B cell (primary cell): ENCODE measurements around the gene MYL10. TPM values are rescaled to one million over a fixed set of nuclear protein-coding genes. Genes with fewer than 3 reads are reported as not detected.

Experiments used
- ATAC-seq: fragments of 200-7000 bp; cut with Tn5 transposase; one replicate; pipeline ENCODE4 v1.10.0; 2021; ENCODE audit warnings: low read depth, mild to moderate bottlenecking, moderate number of reproducible peaks, moderate library complexity
- CTCF ChIA-PET: fragments of 350-600 bp; sonication (Branson Sonifier 250); formaldehyde crosslinking; loops from one replicate; lab custom pipeline; 2021; ENCODE audit warnings: antibody characterized with exemption, inconsistent platforms; lab: Charles Lee
- POLR2A ChIA-PET: fragments of 350-600 bp; sonication (Branson Sonifier 250); formaldehyde crosslinking; loops from one replicate; lab custom pipeline; 2021; ENCODE audit warnings: antibody characterized with exemption; lab: Charles Lee
- DNase-seq: peaks from one replicate; pipeline ENCODE4 v3.0.0; 2013
- H2AFZ ChIP-seq: 2 replicates; pipeline ENCODE4 v1.6.1; 2012; ENCODE audit warnings: mild to moderate bottlenecking, low read depth, low read length; ENCODE audit not compliant: insufficient read depth, poor library complexity, severe bottlenecking
- H3K27ac ChIP-seq, 2 donors: 1 replicate in 1 of 2; 2 replicates in 1 of 2; pipeline ENCODE4 v1.5.1; 2012 to 2013; ENCODE audit warnings: low read length in 2 of 2, mild to moderate bottlenecking in 2 of 2, moderate library complexity in 1 of 2
- H3K27me3 ChIP-seq, 4 experiments: fragments of 200-600 bp in 1 of 4; sonication (generic) in 1 of 4; replicated peaks in 1 of 4; 1 replicate in 2 of 4; 2 replicates in 2 of 4; pipeline versions ENCODE4 v1.6.1 to v1.7.0; 2013 to 2016; ENCODE audit warnings: low read length in 3 of 4, mild to moderate bottlenecking in 2 of 4, mixed read lengths in 1 of 4, moderate library complexity in 1 of 4; ENCODE audit not compliant: insufficient read depth in 4 of 4, control insufficient read depth in 3 of 4; ENCODE audit errors: control extremely low read depth in 1 of 4
- H3K36me3 ChIP-seq, 2 experiments: replicated peaks in 1 of 2; 1 replicate in 1 of 2; 2 replicates in 1 of 2; pipeline versions ENCODE4 v1.6.1 to v1.7.1; 2013; ENCODE audit warnings: low read length in 1 of 2; ENCODE audit not compliant: insufficient read depth in 2 of 2, control insufficient read depth in 1 of 2; ENCODE audit errors: control extremely low read depth in 1 of 2, extremely low read depth in 1 of 2
- H3K4me1 ChIP-seq, 2 donors: fragments of 200-600 bp in 1 of 2; sonication (generic) in 1 of 2; 1 replicate in 1 of 2; 2 replicates in 1 of 2; pipeline versions ENCODE4 v1.5.1 to v1.6.1; 2013 to 2017; ENCODE audit warnings: low read length in 2 of 2; ENCODE audit not compliant: control insufficient read depth in 2 of 2, insufficient read depth in 2 of 2
- H3K4me2 ChIP-seq: replicated peaks from 2 replicates; pipeline ENCODE3; 2012; ENCODE audit warnings: mild to moderate bottlenecking, low read depth, low read length; ENCODE audit not compliant: poor library complexity, severe bottlenecking
- H3K4me3 ChIP-seq, 5 experiments: fragments of 200-600 bp in 1 of 5; sonication (generic) in 1 of 5; 1 replicate in 3 of 5; 2 replicates in 2 of 5; pipeline versions ENCODE4 v1.5.1 to v1.7.0; 2011 to 2016; ENCODE audit warnings: low read length in 4 of 5, mild to moderate bottlenecking in 4 of 5, low read depth in 2 of 5, control low read depth in 1 of 5, moderate library complexity in 1 of 5; ENCODE audit not compliant: insufficient read depth in 1 of 5; ENCODE audit errors: control extremely low read depth in 1 of 5, extremely low read depth in 1 of 5
- H3K79me2 ChIP-seq: fragments of 200-600 bp; sonication (generic); one replicate; pipeline ENCODE4 v1.6.0; 2016; ENCODE audit warnings: low read length; ENCODE audit not compliant: control insufficient read depth, insufficient read depth
- H3K9ac ChIP-seq: fragments of 200-600 bp; sonication (generic); 2 replicates; pipeline ENCODE4 v1.6.1; 2017; ENCODE audit warnings: mild to moderate bottlenecking, low read length, moderate library complexity
- H3K9me3 ChIP-seq, 3 donors: one replicate each; pipeline versions ENCODE4 v1.6.1 to v1.7.1; 2013; ENCODE audit warnings: low read length in 2 of 3; ENCODE audit not compliant: control insufficient read depth in 2 of 3, insufficient read depth in 1 of 3; ENCODE audit errors: control extremely low read depth in 1 of 3
- H4K20me1 ChIP-seq: 2 replicates; pipeline ENCODE4 v1.6.0; 2012; ENCODE audit warnings: mild to moderate bottlenecking, low read length; ENCODE audit not compliant: insufficient read depth, control insufficient read depth, poor library complexity, severe bottlenecking
- H3K27ac Mint-ChIP-seq: one replicate; pipeline ENCODE4 v1.8.0; 2021; ENCODE audit warnings: mixed read lengths
- H3K27me3 Mint-ChIP-seq: one replicate; pipeline ENCODE4 v1.8.0; 2021; ENCODE audit warnings: mixed read lengths
- H3K4me1 Mint-ChIP-seq: one replicate; pipeline ENCODE4 v1.8.0; 2021; ENCODE audit warnings: mixed read lengths
- H3K4me3 Mint-ChIP-seq: one replicate; pipeline ENCODE4 v1.8.0; 2021; ENCODE audit warnings: mixed read lengths
- H3K9me3 Mint-ChIP-seq: one replicate; pipeline ENCODE4 v1.8.0; 2022; ENCODE audit warnings: mixed read lengths; ENCODE audit not compliant: insufficient read depth
- EZH2 ChIP-seq: IDR thresholded peaks from 2 replicates; pipeline ENCODE4 v1.6.1; 2012; ENCODE audit warnings: borderline replicate concordance, low read depth, mild to moderate bottlenecking, moderate library complexity, low read length; ENCODE audit not compliant: insufficient read depth, poor library complexity, severe bottlenecking
- WGBS: methylation state at CpG from one replicate; pipeline ENCODE4 v1.1.5; 2013; ENCODE audit warnings: missing lambda C conversion rate; ENCODE audit not compliant: insufficient coverage; 5-methylcytosine and 5-hydroxymethylcytosine counted together
- intact Hi-C: fragments of 100-400 bp; cut with micrococcal nuclease; formaldehyde crosslinking; loops from one replicate; pipeline ENCODE4 v1.10.0; 2022
- polyA plus RNA-seq: library from polyadenylated mRNA; depleted of rRNA; stranded (reverse); fragments of >200 nt; gene quantifications from 2 replicates; pipeline ENCODE4 v1.2.3, GENCODE V29; 2012
- total RNA-seq, 2 donors: library from RNA; stranded (reverse); fragments of 120-200 nt in 1 of 2; gene quantifications; 1 replicate in 1 of 2; 2 replicates in 1 of 2; pipeline versions ENCODE4 v1.2.3 to v1.2.4, GENCODE V29; 2013 to 2022
- TF ChIP-seq, protein P1 (sequence below): fragments of 200-600 bp; IDR thresholded peaks from one replicate; pipeline ENCODE4 v1.8.0; 2022; ENCODE audit warnings: antibody characterized with exemption, mild to moderate bottlenecking

The MYL10 gene
- total and polyA plus RNA-seq, 2 donors (not counting 1 experiment from before 2014, with no cell fraction given), result not detected

DNA sequence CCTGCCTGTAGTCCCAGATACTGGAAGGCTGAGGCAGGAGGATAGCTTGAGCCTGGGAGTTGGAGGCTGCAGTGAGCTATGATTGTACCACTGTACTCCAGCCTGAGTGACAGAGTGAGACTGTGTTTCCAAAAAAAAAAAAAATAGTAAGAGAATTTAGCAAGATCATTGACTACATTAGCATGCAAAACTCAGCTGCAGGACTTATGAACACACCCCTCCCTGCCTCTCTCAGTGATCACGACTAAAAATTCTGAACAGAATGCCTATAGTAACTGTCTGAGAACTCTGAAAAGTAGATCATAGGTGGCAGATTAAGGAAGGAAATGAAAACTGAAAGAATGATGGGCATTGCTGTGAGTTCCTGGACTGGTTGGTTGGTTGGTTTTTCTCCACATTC lies 50.5 kb downstream of the MYL10 start:
- H3K4me2 ChIP-seq, result no peak overlapping the region
- Mint-ChIP-seq H3K9me3 (peaks cover 1% of the 10 kb centered on the region), H3K4me3 (no peak overlapping the region), H3K27me3 (peaks cover 17% of the 10 kb centered on the region), H3K4me1 (peaks cover 11% of the 10 kb centered on the region), H3K27ac (no peak overlapping the region)
- ChIA-PET CTCF (interaction anchor here (0.6 kb wide), 1 partner anchor 420 kb away, joined by 3 read pairs; no protein-coding TSS in a partner anchor), POLR2A (no interaction called here)
- H3K27me3 ChIP-seq, result peaks cover 0 to 5% (median 1%) of the 10 kb centered on the region in 4 experiments
- intact Hi-C loops, result no loop called here
- peaks cover 3 to 4% of the 10 kb centered on the region in 2 donors for H3K4me1 ChIP-seq
- DNase-seq (no peak), ATAC-seq (no peak)
- H3K27ac ChIP-seq, result no peak overlapping the region
- no peaks in the 10 kb centered on the region for H3K79me2 ChIP-seq
- no peak overlapping the region for H2AFZ ChIP-seq
- no peak overlapping the region for H3K9ac ChIP-seq
- H3K9me3 ChIP-seq, result peaks cover 0 to 14% (median under 1%) of the 10 kb centered on the region in 3 donors
- no peaks in the 10 kb centered on the region for H3K36me3 ChIP-seq
- no peak overlapping the region for H3K4me3 ChIP-seq
- H4K20me1 ChIP-seq, result no peaks in the 10 kb centered on the region
- TF ChIP-seq, protein P1, sequence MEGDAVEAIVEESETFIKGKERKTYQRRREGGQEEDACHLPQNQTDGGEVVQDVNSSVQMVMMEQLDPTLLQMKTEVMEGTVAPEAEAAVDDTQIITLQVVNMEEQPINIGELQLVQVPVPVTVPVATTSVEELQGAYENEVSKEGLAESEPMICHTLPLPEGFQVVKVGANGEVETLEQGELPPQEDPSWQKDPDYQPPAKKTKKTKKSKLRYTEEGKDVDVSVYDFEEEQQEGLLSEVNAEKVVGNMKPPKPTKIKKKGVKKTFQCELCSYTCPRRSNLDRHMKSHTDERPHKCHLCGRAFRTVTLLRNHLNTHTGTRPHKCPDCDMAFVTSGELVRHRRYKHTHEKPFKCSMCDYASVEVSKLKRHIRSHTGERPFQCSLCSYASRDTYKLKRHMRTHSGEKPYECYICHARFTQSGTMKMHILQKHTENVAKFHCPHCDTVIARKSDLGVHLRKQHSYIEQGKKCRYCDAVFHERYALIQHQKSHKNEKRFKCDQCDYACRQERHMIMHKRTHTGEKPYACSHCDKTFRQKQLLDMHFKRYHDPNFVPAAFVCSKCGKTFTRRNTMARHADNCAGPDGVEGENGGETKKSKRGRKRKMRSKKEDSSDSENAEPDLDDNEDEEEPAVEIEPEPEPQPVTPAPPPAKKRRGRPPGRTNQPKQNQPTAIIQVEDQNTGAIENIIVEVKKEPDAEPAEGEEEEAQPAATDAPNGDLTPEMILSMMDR, result no peak
- TF ChIP-seq EZH2, result no peak
- WGBS, result no CpG with 5 or more reads among the region's 1 CpG

DNA sequence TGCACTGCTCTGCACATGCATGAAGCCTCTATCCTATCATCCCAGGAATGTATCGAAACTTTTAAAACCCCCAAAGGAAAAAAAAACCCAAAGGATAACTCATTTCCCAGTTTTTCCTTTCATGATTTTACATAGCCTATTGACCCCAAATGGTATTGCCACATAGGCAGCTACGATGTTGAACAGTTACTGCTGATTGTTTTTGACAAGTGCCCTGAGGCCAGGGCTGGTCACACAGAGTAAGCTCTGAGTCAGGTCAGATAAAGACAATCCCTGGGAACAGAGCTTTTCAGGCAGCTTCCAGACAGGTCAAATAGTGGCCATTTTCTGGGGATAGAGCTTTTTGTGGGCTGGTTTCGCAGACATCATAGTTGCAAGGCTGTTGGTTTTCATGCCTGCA lies 52.1 kb downstream of the MYL10 start:
- peaks cover 17% of the 10 kb centered on the region for H3K27me3 Mint-ChIP-seq
- H3K27ac ChIP-seq, result no peak overlapping the region
- peaks cover 3 to 4% of the 10 kb centered on the region in 2 donors for H3K4me1 ChIP-seq
- H3K9ac ChIP-seq, result no peak overlapping the region
- no peaks in the 10 kb centered on the region for H3K36me3 ChIP-seq
- ATAC-seq, result no peak
- H3K4me3 ChIP-seq, result no peak overlapping the region
- CTCF ChIA-PET, result interaction anchor here (1.1 kb wide), 1 partner anchor 25 kb away, joined by 3 read pairs; no protein-coding TSS in a partner anchor
- WGBS, result 100% methylated on average over 2 of the region's 3 CpGs
- no peak for DNase-seq
- H3K4me1 Mint-ChIP-seq, result peaks cover 11% of the 10 kb centered on the region
- no peak for TF ChIP-seq EZH2
- TF ChIP-seq, protein P1, result no peak
- peaks cover 4% of the 10 kb centered on the region for H3K9me3 Mint-ChIP-seq
- POLR2A ChIA-PET, result no interaction called here
- H2AFZ ChIP-seq, result no peak overlapping the region
- H3K4me2 ChIP-seq, result no peak overlapping the region
- no peaks in the 10 kb centered on the region for H4K20me1 ChIP-seq
- H3K4me3 Mint-ChIP-seq, result no peak overlapping the region
- H3K27me3 ChIP-seq, result peaks cover 0 to 2% (median 0%) of the 10 kb centered on the region in 4 experiments
- intact Hi-C loops, result no loop called here
- peaks cover 0 to 11% (median 10%) of the 10 kb centered on the region in 3 donors for H3K9me3 ChIP-seq
- H3K79me2 ChIP-seq, result no peaks in the 10 kb centered on the region
- no peak overlapping the region for H3K27ac Mint-ChIP-seq
